SK-N-SH (cell line): Measurements from ENCODE around the gene GAR1.

Experiments used
- CHD2 ChIP-seq: fragments of 150-350 bp; IDR thresholded peaks from 2 replicates; pipeline ENCODE4 v1.6.1; 2018; ENCODE audit warnings: low read length; ENCODE audit not compliant: partially characterized antibody
- EP300 ChIP-seq, 2 experiments: IDR thresholded peaks; 2 replicates each; pipeline versions ENCODE4 v1.4.0 to v1.6.1; 2012; ENCODE audit warnings: borderline replicate concordance in 1 of 2, low read depth in 1 of 2, low read length in 1 of 2
- MAX ChIP-seq: IDR thresholded peaks from 2 replicates; pipeline ENCODE4 v1.4.0; 2012; ENCODE audit warnings: low read depth
- POLR2AphosphoS5 ChIP-seq: IDR thresholded peaks from 2 replicates; pipeline ENCODE4 v1.6.1; 2012; ENCODE audit warnings: low read depth, low read length
- RCOR1 ChIP-seq: fragments of 150-350 bp; IDR thresholded peaks from 2 replicates; pipeline ENCODE4 v1.6.1; 2017; ENCODE audit warnings: antibody characterized with exemption, low read length
- RFX5 ChIP-seq: IDR thresholded peaks from 2 replicates; pipeline ENCODE4 v1.6.1; 2012; ENCODE audit warnings: mild to moderate bottlenecking, improper control_type of control experiment, low read length
- SMC3 ChIP-seq: IDR thresholded peaks from 2 replicates; pipeline ENCODE4 v1.6.1; 2012; ENCODE audit warnings: low read depth, low read length, improper control_type of control experiment
- TAF1 ChIP-seq: IDR thresholded peaks from 2 replicates; pipeline ENCODE4 v1.6.1; 2012; ENCODE audit warnings: low read depth, mild to moderate bottlenecking, low read length, moderate library complexity, borderline replicate concordance
- YY1 ChIP-seq: IDR thresholded peaks from 2 replicates; pipeline ENCODE4 v1.4.0; 2012; ENCODE audit warnings: low read depth, mild to moderate bottlenecking
- TF ChIP-seq, protein P1 (sequence below): fragments of 200-600 bp; sonication (generic); IDR thresholded peaks from 2 replicates; pipeline ENCODE4 v1.6.1; 2017; ENCODE audit warnings: antibody characterized with exemption, mild to moderate bottlenecking, moderate library complexity
- TF ChIP-seq, protein P2 (sequence below): fragments of 150-350 bp; IDR thresholded peaks from 2 replicates; pipeline ENCODE4 v1.6.1; 2017; ENCODE audit warnings: antibody characterized with exemption, low read length, low read depth, borderline replicate concordance
- TF ChIP-seq, protein P3 (sequence below): IDR thresholded peaks from 2 replicates; pipeline ENCODE4 v1.6.1; 2012; ENCODE audit warnings: mild to moderate bottlenecking, low read depth, low read length, moderate library complexity

GRCh38 chr4:109786846-109787245 lies 28.7 kb upstream of the GAR1 start:
- no peak for TF ChIP-seq RCOR1
- TF ChIP-seq MAX = no peak
- TF ChIP-seq RFX5 = no peak
- TF ChIP-seq POLR2AphosphoS5 = no peak
- TF ChIP-seq, protein P1, sequence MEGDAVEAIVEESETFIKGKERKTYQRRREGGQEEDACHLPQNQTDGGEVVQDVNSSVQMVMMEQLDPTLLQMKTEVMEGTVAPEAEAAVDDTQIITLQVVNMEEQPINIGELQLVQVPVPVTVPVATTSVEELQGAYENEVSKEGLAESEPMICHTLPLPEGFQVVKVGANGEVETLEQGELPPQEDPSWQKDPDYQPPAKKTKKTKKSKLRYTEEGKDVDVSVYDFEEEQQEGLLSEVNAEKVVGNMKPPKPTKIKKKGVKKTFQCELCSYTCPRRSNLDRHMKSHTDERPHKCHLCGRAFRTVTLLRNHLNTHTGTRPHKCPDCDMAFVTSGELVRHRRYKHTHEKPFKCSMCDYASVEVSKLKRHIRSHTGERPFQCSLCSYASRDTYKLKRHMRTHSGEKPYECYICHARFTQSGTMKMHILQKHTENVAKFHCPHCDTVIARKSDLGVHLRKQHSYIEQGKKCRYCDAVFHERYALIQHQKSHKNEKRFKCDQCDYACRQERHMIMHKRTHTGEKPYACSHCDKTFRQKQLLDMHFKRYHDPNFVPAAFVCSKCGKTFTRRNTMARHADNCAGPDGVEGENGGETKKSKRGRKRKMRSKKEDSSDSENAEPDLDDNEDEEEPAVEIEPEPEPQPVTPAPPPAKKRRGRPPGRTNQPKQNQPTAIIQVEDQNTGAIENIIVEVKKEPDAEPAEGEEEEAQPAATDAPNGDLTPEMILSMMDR = no peak
- no peak for TF ChIP-seq SMC3
- TF ChIP-seq YY1 = no peak
- TF ChIP-seq CHD2 = no peak
- no peak for TF ChIP-seq TAF1
- TF ChIP-seq, protein P2, sequence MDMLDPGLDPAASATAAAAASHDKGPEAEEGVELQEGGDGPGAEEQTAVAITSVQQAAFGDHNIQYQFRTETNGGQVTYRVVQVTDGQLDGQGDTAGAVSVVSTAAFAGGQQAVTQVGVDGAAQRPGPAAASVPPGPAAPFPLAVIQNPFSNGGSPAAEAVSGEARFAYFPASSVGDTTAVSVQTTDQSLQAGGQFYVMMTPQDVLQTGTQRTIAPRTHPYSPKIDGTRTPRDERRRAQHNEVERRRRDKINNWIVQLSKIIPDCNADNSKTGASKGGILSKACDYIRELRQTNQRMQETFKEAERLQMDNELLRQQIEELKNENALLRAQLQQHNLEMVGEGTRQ = no peak
- no peak for TF ChIP-seq EP300 (IDR thresholded peaks at IDR 0.05; ENCODE audit: borderline replicate concordance in 1 of 2, low read depth in 1 of 2, low read length in 1 of 2)
- TF ChIP-seq, protein P3, sequence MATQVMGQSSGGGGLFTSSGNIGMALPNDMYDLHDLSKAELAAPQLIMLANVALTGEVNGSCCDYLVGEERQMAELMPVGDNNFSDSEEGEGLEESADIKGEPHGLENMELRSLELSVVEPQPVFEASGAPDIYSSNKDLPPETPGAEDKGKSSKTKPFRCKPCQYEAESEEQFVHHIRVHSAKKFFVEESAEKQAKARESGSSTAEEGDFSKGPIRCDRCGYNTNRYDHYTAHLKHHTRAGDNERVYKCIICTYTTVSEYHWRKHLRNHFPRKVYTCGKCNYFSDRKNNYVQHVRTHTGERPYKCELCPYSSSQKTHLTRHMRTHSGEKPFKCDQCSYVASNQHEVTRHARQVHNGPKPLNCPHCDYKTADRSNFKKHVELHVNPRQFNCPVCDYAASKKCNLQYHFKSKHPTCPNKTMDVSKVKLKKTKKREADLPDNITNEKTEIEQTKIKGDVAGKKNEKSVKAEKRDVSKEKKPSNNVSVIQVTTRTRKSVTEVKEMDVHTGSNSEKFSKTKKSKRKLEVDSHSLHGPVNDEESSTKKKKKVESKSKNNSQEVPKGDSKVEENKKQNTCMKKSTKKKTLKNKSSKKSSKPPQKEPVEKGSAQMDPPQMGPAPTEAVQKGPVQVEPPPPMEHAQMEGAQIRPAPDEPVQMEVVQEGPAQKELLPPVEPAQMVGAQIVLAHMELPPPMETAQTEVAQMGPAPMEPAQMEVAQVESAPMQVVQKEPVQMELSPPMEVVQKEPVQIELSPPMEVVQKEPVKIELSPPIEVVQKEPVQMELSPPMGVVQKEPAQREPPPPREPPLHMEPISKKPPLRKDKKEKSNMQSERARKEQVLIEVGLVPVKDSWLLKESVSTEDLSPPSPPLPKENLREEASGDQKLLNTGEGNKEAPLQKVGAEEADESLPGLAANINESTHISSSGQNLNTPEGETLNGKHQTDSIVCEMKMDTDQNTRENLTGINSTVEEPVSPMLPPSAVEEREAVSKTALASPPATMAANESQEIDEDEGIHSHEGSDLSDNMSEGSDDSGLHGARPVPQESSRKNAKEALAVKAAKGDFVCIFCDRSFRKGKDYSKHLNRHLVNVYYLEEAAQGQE = no peak
